HS-5 (cell line): ENCODE data around the gene GNL1.
"Not testable (repeated sequence)": the region's sequence is repeated elsewhere in the genome, so short reads cannot be mapped to it uniquely, and the experiment has no call there.

Experiments
- DNase-seq: peaks from one replicate; pipeline ENCODE4 v3.0.0-alpha.2; 2012; ENCODE audit warnings: low read depth

The GNL1 gene

DNA sequence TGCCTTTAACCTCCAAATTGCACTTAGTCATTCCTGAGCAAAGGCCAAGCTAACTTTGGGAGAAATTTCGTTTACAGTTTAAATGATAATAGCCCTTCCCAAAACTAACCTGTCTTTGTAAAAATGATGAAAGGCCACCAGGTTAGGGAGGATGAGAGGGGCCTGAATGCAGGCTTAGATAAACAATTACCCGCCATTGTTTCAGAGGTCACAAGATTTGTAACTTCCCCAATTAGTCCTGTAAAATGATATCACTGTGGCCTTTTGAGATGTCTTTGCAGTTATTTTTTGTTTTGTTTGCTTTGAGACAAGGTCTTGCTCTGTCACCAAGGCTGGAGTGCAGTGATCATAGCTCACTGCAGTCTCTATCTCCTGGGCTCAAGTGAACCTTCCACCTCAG, 26.3 kb downstream of the GNL1 start:
- DNase-seq: no peak

GRCh38 chr6:30529349-30529875, 26.9 kb downstream of the GNL1 start:
- DNase-seq: not testable (repeated sequence)

- DNase-seq: not testable (repeated sequence)
These were observed 29.8 kb downstream of the GNL1 start for GRCh38 chr6:30526444-30526843.

- not testable (repeated sequence) for DNase-seq
These were observed 34.3 kb downstream of the GNL1 start for GRCh38 chr6:30521952-30522351.

- DNase-seq: not testable (repeated sequence)
These were observed 35.2 kb downstream of the GNL1 start for GRCh38 chr6:30521082-30521481.

DNA sequence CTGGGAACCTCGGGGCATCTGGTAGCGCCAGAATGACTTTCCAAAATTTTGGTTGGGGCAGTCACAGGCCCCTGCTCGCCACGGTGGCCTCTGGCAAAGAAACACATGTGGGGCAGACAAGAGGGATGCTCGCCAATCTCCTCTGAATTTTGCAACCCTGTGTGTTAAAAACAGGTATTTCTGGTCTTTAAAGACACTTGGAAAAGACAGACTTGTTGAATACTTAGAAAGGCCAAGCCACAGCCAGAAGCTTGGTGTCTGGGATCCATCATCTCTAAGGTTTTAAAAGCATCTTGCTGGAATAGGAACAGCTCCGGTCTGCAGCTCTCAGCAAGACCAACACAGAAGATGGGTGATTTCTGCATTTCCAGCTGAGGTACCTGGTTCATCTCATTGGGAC, 35.8 kb downstream of the GNL1 start:
- DNase-seq: no peak

- not testable (repeated sequence) for DNase-seq
These were observed 37.7 kb downstream of the GNL1 start for GRCh38 chr6:30518505-30519145.

DNA sequence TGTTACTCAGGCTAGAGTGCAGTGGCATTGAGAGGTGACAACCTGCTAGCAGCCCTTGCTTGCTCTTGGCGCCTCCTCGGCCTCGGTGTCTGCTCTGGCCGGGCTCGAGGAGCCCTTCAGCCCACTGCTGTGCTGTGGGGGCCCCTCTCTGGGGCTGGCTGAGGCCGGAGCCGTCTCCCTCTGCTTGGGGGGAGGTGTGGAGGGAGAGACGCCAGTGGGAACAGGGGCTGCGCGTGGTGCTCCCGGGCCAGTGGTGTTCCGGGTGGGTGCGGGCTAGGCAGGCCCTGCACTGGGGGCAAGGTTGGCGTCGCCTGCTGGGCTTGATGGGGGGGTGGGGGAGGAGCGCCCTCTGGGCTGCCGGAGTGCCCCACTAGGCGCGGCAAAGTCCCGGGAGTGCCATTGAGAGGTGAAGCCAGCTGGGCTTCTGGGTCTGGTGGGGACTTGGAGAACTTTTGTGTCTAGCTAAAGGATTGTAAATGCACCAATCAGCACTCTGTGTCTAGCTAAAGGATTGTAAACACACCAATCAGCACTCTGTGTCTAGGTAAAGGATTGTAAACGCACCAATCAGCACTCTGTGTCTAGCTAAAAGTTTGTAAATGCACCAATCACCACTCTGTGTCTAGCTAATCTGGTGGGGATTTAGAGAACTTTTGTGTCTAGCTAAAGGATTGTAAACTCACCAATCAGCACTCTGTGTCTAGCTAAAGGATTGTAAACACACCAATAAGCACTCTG, 38.4 kb downstream of the GNL1 start:
- not testable (repeated sequence) for DNase-seq

GRCh38 chr6:30516754-30517076, 39.6 kb downstream of the GNL1 start:
- DNase-seq: not testable (repeated sequence)

- peak; percentile 87 for DNase-seq
These were observed 40.1 kb downstream of the GNL1 start for GRCh38 chr6:30515944-30516753.

GRCh38 chr6:30515106-30515505, 41.2 kb downstream of the GNL1 start:
- DNase-seq: no peak

GRCh38 chr6:30513451-30513850, 42.8 kb downstream of the GNL1 start:
- no peak for DNase-seq

GRCh38 chr6:30511169-30511546, 45.1 kb downstream of the GNL1 start:
- DNase-seq: no peak

DNA sequence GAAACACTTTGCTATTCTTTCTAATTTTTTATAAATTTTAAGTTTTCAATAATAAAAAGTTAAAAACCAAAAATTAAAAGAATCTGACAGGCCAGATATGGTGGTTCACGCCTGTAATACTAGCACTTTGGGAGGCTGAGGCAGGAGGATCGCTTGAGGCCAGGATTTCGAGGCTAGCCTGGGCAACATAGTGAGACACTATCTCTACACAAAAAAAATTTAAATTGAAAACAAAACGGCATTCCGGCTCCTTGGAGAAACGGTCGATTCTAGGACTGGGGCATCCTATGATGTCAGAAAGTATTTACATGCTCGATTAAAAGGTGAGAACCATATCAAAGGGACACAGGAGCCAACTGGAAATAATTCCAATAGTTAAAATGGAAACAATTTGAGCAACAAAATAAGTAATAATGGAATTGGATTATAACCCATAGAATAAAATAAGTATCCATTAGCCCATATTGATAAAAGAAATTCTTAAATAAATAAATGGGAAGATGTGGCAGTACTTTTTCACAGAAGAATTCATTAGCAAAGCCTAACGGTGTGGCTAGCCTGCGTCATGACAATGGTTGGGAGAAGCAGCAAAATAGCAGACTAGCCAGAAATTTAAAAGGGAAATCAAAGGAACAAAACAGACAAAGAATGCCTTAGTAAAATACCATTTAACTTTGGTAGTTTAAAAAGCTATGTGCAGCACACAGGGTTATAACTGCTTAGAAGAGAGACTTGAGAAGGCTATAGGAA, 45.7 kb downstream of the GNL1 start:
- DNase-seq: no peak

- no peak for DNase-seq
These were observed 47.2 kb downstream of the GNL1 start for GRCh38 chr6:30508890-30509736.

DNA sequence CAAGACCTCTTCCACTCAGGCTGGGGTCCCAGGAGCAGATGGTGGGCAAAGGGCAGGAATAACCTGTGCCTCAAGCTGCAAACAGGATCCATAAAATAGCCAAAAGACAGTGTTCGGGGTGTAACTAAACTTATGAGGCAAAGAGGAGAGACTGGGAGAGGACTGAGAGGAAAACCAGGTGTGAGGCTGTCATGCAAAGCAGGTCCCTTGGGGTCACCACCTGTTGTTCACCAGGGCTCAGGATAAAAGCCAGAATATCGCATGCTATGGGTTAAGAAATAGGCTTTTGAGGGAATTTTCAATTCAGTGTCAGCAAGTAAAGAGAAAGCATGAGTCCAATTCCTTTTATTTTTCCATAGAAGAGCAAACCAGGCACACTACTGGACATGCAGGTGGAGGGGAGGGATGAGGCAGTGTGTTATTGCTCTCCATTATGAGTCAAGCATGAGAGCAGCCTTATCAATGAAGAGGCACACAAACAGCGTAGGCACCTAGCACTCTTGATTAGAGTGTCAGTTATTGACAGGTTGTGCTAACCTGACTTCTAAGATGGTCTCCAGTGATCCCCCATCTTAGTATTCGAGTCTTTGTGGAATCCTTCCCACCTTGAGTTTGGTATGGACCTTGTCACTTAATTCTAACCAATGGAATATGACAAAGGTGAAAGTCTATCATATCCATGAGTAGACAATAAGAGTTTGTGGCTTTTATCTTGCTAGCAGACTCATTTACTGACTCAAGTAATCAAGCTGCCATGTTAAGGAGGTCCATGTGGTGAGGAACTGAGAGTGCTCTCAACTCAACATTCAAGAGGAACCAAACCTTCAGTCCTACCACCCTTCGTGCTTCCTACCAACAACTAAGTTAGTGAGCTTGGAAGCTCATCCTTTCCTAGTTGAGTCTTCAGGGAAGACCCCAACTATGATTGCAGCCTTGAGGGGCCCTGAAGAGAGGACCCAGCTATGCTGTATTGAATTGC, 48.2 kb downstream of the GNL1 start:
- DNase-seq: no peak

DNA sequence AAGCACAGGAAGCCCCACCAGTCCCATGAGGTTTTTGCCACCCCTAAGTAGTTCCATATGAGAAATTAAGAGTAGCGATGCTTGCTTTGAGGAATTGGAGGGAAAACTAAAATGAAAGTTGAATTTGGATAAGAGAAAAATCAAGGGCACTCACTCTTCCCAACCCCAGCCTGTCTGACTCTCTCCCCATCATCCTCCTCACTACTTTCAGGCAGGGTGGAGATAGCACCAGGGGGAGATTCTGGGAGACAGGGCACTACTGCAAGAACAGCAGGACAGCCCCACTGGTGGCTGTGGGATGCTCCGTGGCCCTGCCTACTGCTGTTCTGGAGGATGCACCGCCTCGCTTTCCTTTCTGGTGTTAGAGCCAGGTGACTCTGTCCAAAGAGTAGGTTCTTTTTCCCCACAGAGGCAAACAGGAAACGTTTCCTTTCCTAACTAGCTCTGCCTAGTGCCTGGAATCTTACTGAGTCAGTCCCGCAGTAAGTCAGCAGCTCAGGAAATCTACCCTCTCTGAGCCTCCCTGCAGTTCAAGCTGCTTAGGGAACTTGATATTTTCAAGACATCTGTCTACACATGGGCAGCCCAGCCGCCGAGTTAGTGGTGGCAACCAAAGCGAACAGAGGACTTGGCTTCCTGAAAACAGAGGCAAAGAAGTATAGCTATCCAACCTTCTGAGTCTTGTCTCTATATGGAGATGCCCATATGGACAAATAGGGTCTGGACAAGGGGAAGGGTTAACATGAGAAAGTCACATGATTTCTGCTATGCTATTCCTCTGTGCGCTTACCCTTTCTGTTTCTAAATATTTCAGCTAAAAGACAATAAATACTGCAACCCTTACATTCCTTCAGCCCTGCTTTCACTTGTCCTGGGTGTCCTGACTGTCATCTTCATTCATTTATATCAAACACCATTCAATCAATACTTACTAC, 55.6 kb downstream of the GNL1 start:
- no peak for DNase-seq

DNA sequence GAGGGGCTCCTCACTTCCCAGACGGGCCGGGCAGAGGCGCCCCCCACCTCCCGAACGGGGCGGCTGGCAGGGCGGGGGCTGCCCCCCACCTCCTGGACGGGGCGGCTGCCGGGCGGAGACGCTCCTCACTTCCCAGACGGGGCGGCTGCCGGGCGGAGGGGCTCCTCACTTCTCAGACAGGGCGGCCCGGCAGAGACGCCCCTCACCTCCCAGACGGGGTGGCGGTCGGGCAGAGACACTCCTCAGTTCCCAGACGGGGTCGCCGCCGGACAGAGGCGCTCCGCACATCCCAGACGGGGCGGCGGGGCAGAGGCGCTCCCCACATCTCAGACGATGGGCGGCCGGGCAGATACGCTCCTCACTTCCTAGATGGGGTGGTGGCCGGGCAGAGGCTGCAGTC, 57.6 kb downstream of the GNL1 start:
- DNase-seq: not testable (repeated sequence)

- no peak for DNase-seq
These were observed 58.6 kb downstream of the GNL1 start for GRCh38 chr6:30497714-30498113.
